Measurements from ENCODE around the gene UBE2E3. TPM values are rescaled to one million over a fixed set of nuclear protein-coding genes. Genes with fewer than 3 reads are reported as not detected.
"Not testable (repeated sequence)": the region's sequence is repeated elsewhere in the genome, so short reads cannot be mapped to it uniquely, and the experiment has no call there.

UBE2E3 gene
- polyA plus RNA-seq, 6 donors from 2014 or later, result 40.9 to 82.5 (median 55.0) TPM

- no peaks in the 10 kb centered on the region for H3K36me3 Mint-ChIP-seq
- ATAC-seq (ENCODE audit: low read depth in 2 of 2) (no peak), DNase-seq (no peak)
- peak overlapping the region in 1 of 6 donors; percentile 31 for H3K27ac Mint-ChIP-seq
- H3K4me3 Mint-ChIP-seq, result no peak overlapping the region
- no peaks in the 10 kb centered on the region for H3K9me3 Mint-ChIP-seq
- peaks cover 0 to 4% (median 0%) of the 10 kb centered on the region in 3 donors for H3K4me1 Mint-ChIP-seq
- no peaks in the 10 kb centered on the region for H3K27me3 Mint-ChIP-seq
Observed at GRCh38 chr2:181074457-181074856, 94.1 kb downstream of the UBE2E3 start.

- DNase-seq (no peak), ATAC-seq (ENCODE audit: low read depth in 2 of 2) (no peak)
- Mint-ChIP-seq H3K9me3 (no peaks in the 10 kb centered on the region), H3K36me3 (no peaks in the 10 kb centered on the region), H3K4me3 (no peak overlapping the region), H3K4me1 (peaks cover 0 to 4% (median 0%) of the 10 kb centered on the region in 3 donors), H3K27me3 (no peaks in the 10 kb centered on the region), H3K27ac (no peak overlapping the region)
Observed at GRCh38 chr2:181076658-181077057, 96.3 kb downstream of the UBE2E3 start.

DNA sequence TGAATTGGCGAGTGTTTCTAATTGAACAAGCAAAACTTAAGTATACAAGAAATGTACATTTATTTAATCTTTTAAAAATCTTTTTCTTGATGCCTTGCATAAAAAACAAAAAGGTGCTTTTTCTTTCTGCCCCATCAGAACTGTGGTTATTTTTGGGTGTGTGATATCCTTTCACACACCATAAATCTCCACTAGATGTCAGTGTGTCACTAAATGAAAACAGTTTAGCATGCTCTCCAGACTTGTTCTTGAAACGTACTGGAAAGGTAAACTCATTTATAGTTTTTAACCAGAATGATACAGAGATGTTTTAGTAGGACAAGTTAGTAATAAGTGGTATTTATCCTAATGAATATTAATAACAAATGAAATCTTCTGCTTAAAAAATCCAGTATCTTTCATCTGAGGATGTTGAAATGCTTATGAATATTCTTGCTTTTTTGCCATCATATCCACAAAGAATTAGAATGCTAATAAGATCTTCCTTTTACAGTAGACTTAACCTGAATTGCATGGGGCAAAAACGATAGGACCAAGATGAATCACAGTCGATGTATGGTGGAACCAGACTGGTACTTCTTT is 96.8 kb downstream of the UBE2E3 start:
- Mint-ChIP-seq H3K27ac (no peak overlapping the region), H3K27me3 (no peaks in the 10 kb centered on the region), H3K9me3 (no peaks in the 10 kb centered on the region), H3K4me1 (peaks cover 0 to 4% (median 0%) of the 10 kb centered on the region in 3 donors), H3K4me3 (no peak overlapping the region), H3K36me3 (no peaks in the 10 kb centered on the region)
- ATAC-seq (ENCODE audit: low read depth in 2 of 2), result peak; percentile 88 to 90
- peak; percentile 50 for DNase-seq

DNA sequence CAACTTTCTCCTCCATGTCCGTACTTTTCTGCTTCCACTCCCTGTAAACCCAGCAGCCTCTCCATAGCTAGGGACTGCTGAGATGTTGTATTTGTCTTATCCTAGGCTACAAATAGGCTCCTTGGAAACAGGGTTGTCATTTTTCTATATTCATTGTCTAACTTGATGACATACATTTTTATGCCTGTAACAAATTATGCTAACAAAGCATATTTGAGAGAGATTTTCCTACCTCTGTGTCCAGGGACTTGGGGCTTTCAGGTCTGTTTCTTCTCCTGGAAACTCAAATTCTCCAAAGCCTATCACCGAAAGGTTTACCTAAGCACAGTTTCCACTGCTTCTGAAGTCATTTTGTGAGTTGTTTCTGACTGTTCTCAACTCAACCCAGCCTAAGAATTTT is 102.7 kb downstream of the UBE2E3 start:
- no peaks in the 10 kb centered on the region for H3K36me3 Mint-ChIP-seq
- no peaks in the 10 kb centered on the region for H3K4me1 Mint-ChIP-seq
- peaks cover 0 to 12% (median 7%) of the 10 kb centered on the region in 3 donors for H3K27me3 Mint-ChIP-seq
- no peak overlapping the region for H3K27ac Mint-ChIP-seq
- no peaks in the 10 kb centered on the region for H3K9me3 Mint-ChIP-seq
- no peak overlapping the region for H3K4me3 Mint-ChIP-seq
- ATAC-seq (ENCODE audit: low read depth in 2 of 2) (no peak), DNase-seq (no peak)

- Mint-ChIP-seq H3K4me1 (no peaks in the 10 kb centered on the region), H3K36me3 (no peaks in the 10 kb centered on the region), H3K27ac (no peak overlapping the region), H3K9me3 (no peaks in the 10 kb centered on the region), H3K27me3 (peaks cover 8 to 16% (median 12%) of the 10 kb centered on the region in 3 donors), H3K4me3 (no peak overlapping the region)
- DNase-seq (no peak), ATAC-seq (ENCODE audit: low read depth in 2 of 2) (no peak)
Observed at GRCh38 chr2:181085734-181086133, 105.3 kb downstream of the UBE2E3 start.

GRCh38 chr2:181091920-181092319 is 111.5 kb downstream of the UBE2E3 start:
- DNase-seq; ATAC-seq (ENCODE audit: low read depth in 2 of 2); H3K4me1 Mint-ChIP-seq; H3K27ac Mint-ChIP-seq; H3K36me3 Mint-ChIP-seq; H3K4me3 Mint-ChIP-seq: not testable (repeated sequence)
- peaks cover 4 to 40% (median 26%) of the 10 kb centered on the region in 7 donors for H3K9me3 Mint-ChIP-seq
- H3K27me3 Mint-ChIP-seq, result peaks cover 13 to 16% (median 16%) of the 10 kb centered on the region in 3 donors

- H3K9me3 Mint-ChIP-seq, result peaks cover 4 to 40% (median 26%) of the 10 kb centered on the region in 7 donors
Observed at GRCh38 chr2:181095486-181095885, 115.1 kb downstream of the UBE2E3 start.

GRCh38 chr2:181103659-181104058 is 123.3 kb downstream of the UBE2E3 start:
- Mint-ChIP-seq H3K27ac (no peak overlapping the region), H3K27me3 (no peaks in the 10 kb centered on the region), H3K4me1 (peaks cover 2 to 6% (median 4%) of the 10 kb centered on the region in 3 donors), H3K4me3 (no peak overlapping the region), H3K9me3 (no peaks in the 10 kb centered on the region), H3K36me3 (no peaks in the 10 kb centered on the region)
- no peak for ATAC-seq (ENCODE audit: low read depth in 2 of 2)
- no peak for DNase-seq

More at GRCh38 chr2:181095486-181095885, 115.1 kb downstream of the UBE2E3 start:
- peaks cover 6 to 7% of the 10 kb centered on the region in 2 donors for H3K36me3 Mint-ChIP-seq
- no peak for DNase-seq
- peaks cover 0 to 9% (median 8%) of the 10 kb centered on the region in 3 donors for H3K27me3 Mint-ChIP-seq
- H3K4me3 Mint-ChIP-seq, result no peak overlapping the region
- ATAC-seq (ENCODE audit: low read depth in 2 of 2), result no peak
- H3K4me1 Mint-ChIP-seq, result no peaks in the 10 kb centered on the region
- peak overlapping the region in 1 of 6 donors; percentile 23 for H3K27ac Mint-ChIP-seq

- Mint-ChIP-seq H3K27ac (peak overlapping the region in 2 of 6 donors; percentile 2 to 40), H3K27me3 (no peaks in the 10 kb centered on the region), H3K4me1 (peaks cover 2 to 6% (median 4%) of the 10 kb centered on the region in 3 donors), H3K9me3 (no peaks in the 10 kb centered on the region), H3K4me3 (no peak overlapping the region), H3K36me3 (no peaks in the 10 kb centered on the region)
- ATAC-seq (ENCODE audit: low read depth in 2 of 2) (peak in 1 of 2 donors; percentile 45), DNase-seq (peak; percentile 28)
Observed at GRCh38 chr2:181104512-181105115, 124.2 kb downstream of the UBE2E3 start.

DNA sequence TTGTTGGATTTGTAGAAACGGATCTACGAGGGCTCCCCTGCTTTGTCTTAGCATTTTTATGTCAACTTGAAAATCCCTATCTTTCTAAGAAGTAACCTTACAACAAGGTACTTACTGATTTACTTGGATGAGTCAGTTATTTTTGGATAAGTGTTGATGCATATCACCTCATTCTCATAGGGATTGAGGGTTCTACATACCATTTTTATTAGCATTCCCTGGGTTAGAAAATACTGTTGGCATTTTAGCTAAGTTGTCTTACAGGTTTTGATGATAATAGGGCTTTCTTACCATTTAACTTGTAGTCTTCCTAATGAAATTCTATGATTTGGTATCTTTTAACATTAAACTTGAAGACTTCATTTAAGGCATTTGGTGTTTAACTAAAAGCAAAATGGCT is 125.2 kb downstream of the UBE2E3 start:
- H3K27ac Mint-ChIP-seq, result no peak overlapping the region
- no peaks in the 10 kb centered on the region for H3K9me3 Mint-ChIP-seq
- no peak for DNase-seq
- no peaks in the 10 kb centered on the region for H3K36me3 Mint-ChIP-seq
- no peak for ATAC-seq (ENCODE audit: low read depth in 2 of 2)
- H3K27me3 Mint-ChIP-seq, result no peaks in the 10 kb centered on the region
- peaks cover 2 to 6% (median 4%) of the 10 kb centered on the region in 3 donors for H3K4me1 Mint-ChIP-seq
- no peak overlapping the region for H3K4me3 Mint-ChIP-seq

GRCh38 chr2:181106229-181106628 is 125.8 kb downstream of the UBE2E3 start:
- peaks cover 2 to 6% (median 4%) of the 10 kb centered on the region in 3 donors for H3K4me1 Mint-ChIP-seq
- no peak overlapping the region for H3K27ac Mint-ChIP-seq
- H3K4me3 Mint-ChIP-seq, result no peak overlapping the region

GRCh38 chr2:181106789-181107627 is 126.6 kb downstream of the UBE2E3 start:
- no peak for ATAC-seq (ENCODE audit: low read depth in 2 of 2)
- no peak for DNase-seq
- Mint-ChIP-seq H3K36me3 (no peaks in the 10 kb centered on the region), H3K4me3 (no peak overlapping the region), H3K27ac (no peak overlapping the region), H3K27me3 (no peaks in the 10 kb centered on the region), H3K4me1 (peaks cover 2 to 6% (median 4%) of the 10 kb centered on the region in 3 donors), H3K9me3 (no peaks in the 10 kb centered on the region)

More at GRCh38 chr2:181106229-181106628, 125.8 kb downstream of the UBE2E3 start:
- Mint-ChIP-seq H3K9me3 (no peaks in the 10 kb centered on the region), H3K27me3 (no peaks in the 10 kb centered on the region), H3K36me3 (no peaks in the 10 kb centered on the region)
- ATAC-seq (ENCODE audit: low read depth in 2 of 2) (no peak), DNase-seq (no peak)

GRCh38 chr2:181107628-181107945 is 127.2 kb downstream of the UBE2E3 start:
- Mint-ChIP-seq H3K27me3 (no peaks in the 10 kb centered on the region), H3K4me3 (no peak overlapping the region), H3K9me3 (no peaks in the 10 kb centered on the region), H3K36me3 (no peaks in the 10 kb centered on the region), H3K27ac (no peak overlapping the region), H3K4me1 (peaks cover 2 to 6% (median 4%) of the 10 kb centered on the region in 3 donors)
- ATAC-seq (ENCODE audit: low read depth in 2 of 2), result no peak
- DNase-seq, result no peak

- H3K9me3 Mint-ChIP-seq, result no peaks in the 10 kb centered on the region
- H3K4me1 Mint-ChIP-seq, result no peaks in the 10 kb centered on the region
- ATAC-seq (ENCODE audit: low read depth in 2 of 2) (no peak), DNase-seq (no peak)
- no peaks in the 10 kb centered on the region for H3K36me3 Mint-ChIP-seq
- no peak overlapping the region for H3K27ac Mint-ChIP-seq
- no peak overlapping the region for H3K4me3 Mint-ChIP-seq
- H3K27me3 Mint-ChIP-seq, result no peaks in the 10 kb centered on the region
Observed at GRCh38 chr2:181111059-181111458, 130.7 kb downstream of the UBE2E3 start.

All from naive B cell (primary cell).